DLD1 (cell line): ENCODE measurements around the gene KLF4.

Experiments used
- in situ Hi-C: cut with HindIII; loops from 2 replicates; pipeline ENCODE4 v1.10.0; 2017; ENCODE audit warnings: low sequenced_read_pairs

KLF4 gene

GRCh38 chr9:107488375-107489143 is 1.0 kb downstream of the KLF4 start:
- in situ Hi-C loops: loop anchor here (25.0 kb wide), 1 partner anchor 124 kb away; no protein-coding TSS in a partner anchor

GRCh38 chr9:107487521-107488374 is 1.8 kb downstream of the KLF4 start:
- in situ Hi-C loops: loop anchor here (25.0 kb wide), 1 partner anchor 125 kb away; no protein-coding TSS in a partner anchor

- in situ Hi-C loops: loop anchor here (25.0 kb wide), 1 partner anchor 125 kb away; no protein-coding TSS in a partner anchor
Measured at GRCh38 chr9:107486674-107487520, 2.7 kb downstream of the KLF4 start.

GRCh38 chr9:107485458-107486043 is 4.0 kb downstream of the KLF4 start:
- in situ Hi-C loops: loop anchor here (25.0 kb wide), 1 partner anchor 127 kb away; no protein-coding TSS in a partner anchor

GRCh38 chr9:107484117-107484723 is 5.3 kb downstream of the KLF4 start:
- in situ Hi-C loops: loop anchor here (25.0 kb wide), 1 partner anchor 128 kb away; no protein-coding TSS in a partner anchor

GRCh38 chr9:107483666-107484065 is 5.9 kb downstream of the KLF4 start:
- in situ Hi-C loops: loop anchor here (25.0 kb wide), 1 partner anchor 129 kb away; no protein-coding TSS in a partner anchor

GRCh38 chr9:107481035-107481434 is 8.5 kb downstream of the KLF4 start:
- in situ Hi-C loops: loop anchor here (25.0 kb wide), 1 partner anchor 131 kb away; no protein-coding TSS in a partner anchor

- in situ Hi-C loops: loop anchor here (25.0 kb wide), 1 partner anchor 132 kb away; no protein-coding TSS in a partner anchor
Measured at GRCh38 chr9:107480386-107480789, 9.2 kb downstream of the KLF4 start.

GRCh38 chr9:107478805-107479204 is 10.8 kb downstream of the KLF4 start:
- in situ Hi-C loops: loop anchor here (25.0 kb wide), 1 partner anchor 133 kb away; no protein-coding TSS in a partner anchor

GRCh38 chr9:107474124-107474523 is 15.4 kb downstream of the KLF4 start:
- in situ Hi-C loops: no loop called here

GRCh38 chr9:107472581-107473340 is 16.8 kb downstream of the KLF4 start:
- in situ Hi-C loops: no loop called here

- in situ Hi-C loops: no loop called here
Measured at GRCh38 chr9:107471552-107471951, 18.0 kb downstream of the KLF4 start.

- in situ Hi-C loops: no loop called here
Measured at GRCh38 chr9:107467416-107467815, 22.2 kb downstream of the KLF4 start.

GRCh38 chr9:107466826-107467225 is 22.7 kb downstream of the KLF4 start:
- in situ Hi-C loops: no loop called here

GRCh38 chr9:107465467-107466451 is 23.8 kb downstream of the KLF4 start:
- in situ Hi-C loops: no loop called here

GRCh38 chr9:107464516-107464915 is 25.1 kb downstream of the KLF4 start:
- in situ Hi-C loops: no loop called here

- in situ Hi-C loops: no loop called here
Measured at GRCh38 chr9:107462691-107463090, 26.9 kb downstream of the KLF4 start.
